ENCODE data around the gene PLCB1. TPM values are rescaled to one million over a fixed set of nuclear protein-coding genes. Genes with fewer than 3 reads are reported as not detected.
A peak's percentile ranks its signal among the peaks of the same experiment; 100 is the strongest.
"Not testable (repeated sequence)": the region's sequence is repeated elsewhere in the genome, so short reads cannot be mapped to it uniquely, and the experiment has no call there.

PLCB1 gene
- total RNA-seq, 1 experiment from 2014 or later, result 16.0 TPM

DNA sequence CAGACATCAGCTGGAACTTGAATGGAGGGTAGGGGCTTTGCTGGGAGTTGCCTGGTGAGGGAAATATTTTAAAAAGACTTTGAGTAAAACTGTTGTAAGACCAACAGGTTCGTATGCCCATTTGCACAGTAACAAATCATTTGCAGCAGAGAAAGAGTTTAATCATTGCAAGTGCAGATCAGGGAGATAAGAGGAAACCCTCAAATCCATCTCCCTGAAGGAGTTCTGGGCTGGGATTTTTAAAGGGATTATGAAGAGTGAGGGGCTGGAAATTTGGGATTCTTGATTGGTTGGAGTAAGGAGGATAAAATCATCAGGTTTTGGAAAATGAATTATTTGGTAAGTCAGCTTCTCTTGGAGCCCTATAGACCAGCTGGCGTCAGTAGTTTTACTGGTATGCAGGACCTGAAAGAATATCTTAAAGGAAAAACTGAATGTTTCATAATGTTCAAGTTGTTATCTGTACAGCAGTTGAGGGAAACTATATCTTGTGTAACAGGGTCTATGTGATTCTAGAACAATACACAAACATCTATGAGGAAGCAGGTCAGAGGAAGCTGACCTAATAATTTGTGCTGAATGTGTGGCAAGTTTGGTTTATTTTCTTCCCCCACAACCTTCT, 295.5 kb downstream of the PLCB1 start:
- H3K4me3 ChIP-seq, result no peak overlapping the region
- H3K9me3 ChIP-seq, result no peaks in the 10 kb centered on the region
- no peak for DNase-seq
- H3K36me3 ChIP-seq, result no peaks in the 10 kb centered on the region
- no peaks in the 10 kb centered on the region for H3K27me3 ChIP-seq

DNA sequence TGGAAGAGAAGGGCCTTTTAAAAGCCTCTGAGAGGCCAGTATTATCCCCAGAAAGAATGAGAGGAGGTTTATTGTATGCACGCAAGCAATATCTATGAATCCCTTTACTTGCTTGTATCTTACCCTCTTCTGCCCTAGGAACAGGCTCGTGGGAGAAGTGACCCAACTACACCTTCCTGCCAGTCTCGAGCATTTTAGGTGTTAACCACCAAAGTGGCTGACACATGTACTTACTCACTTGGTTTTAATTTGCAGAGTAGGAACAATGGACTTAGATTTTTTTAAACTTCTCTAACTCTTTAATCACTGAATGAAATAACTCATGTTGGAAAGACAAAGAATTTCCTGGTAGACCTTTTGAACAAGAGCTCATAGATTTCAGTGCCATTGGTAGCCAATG, 296.9 kb downstream of the PLCB1 start:
- no peaks in the 10 kb centered on the region for H3K36me3 ChIP-seq
- DNase-seq, result no peak
- no peaks in the 10 kb centered on the region for H3K27me3 ChIP-seq
- no peaks in the 10 kb centered on the region for H3K9me3 ChIP-seq
- H3K4me3 ChIP-seq, result no peak overlapping the region

DNA sequence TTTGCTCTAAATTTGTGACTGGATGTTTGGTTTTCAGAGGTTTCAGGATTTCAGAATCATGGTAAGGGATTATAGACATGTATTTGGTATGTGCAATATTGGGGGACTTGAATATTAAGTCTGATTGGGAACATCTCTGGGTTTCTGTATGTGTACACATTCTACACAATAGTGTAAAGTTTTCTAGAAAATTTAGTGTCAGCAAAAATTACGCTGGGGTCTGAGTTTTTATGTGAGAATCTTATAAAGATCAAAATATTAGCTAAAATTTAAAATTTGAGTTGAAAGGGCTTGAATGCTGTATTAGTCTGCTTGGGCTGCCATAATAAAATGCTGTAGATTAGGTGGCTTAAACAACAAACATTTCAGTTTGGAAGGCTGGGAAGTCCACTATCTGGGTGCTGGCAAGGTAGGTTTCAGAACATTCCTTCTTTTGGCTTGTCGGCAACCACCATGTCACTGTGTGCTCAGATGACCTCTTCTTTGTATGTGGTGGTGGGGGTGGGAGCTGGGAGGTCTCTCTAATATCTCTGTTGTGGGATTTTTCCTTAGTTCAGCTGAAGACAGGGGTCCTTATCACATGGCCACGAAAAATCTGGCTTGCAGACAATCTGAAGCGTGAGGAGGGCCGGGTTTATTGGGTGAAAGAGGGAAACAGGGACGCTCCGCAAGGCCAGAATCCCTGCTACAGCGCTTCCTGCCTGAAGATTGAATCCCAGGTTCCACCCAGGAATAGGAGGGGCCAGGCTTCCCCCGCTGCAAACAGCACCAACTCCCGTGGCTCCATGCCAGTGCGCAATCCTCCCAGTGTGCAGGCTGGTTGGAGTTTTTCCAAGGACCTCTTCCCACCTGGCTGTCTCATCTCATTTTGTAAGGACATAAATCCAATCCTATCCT, 299.7 kb downstream of the PLCB1 start:
- no peak overlapping the region for H3K4me3 ChIP-seq
- no peaks in the 10 kb centered on the region for H3K9me3 ChIP-seq
- DNase-seq, result no peak
- no peaks in the 10 kb centered on the region for H3K36me3 ChIP-seq
- no peaks in the 10 kb centered on the region for H3K27me3 ChIP-seq

DNA sequence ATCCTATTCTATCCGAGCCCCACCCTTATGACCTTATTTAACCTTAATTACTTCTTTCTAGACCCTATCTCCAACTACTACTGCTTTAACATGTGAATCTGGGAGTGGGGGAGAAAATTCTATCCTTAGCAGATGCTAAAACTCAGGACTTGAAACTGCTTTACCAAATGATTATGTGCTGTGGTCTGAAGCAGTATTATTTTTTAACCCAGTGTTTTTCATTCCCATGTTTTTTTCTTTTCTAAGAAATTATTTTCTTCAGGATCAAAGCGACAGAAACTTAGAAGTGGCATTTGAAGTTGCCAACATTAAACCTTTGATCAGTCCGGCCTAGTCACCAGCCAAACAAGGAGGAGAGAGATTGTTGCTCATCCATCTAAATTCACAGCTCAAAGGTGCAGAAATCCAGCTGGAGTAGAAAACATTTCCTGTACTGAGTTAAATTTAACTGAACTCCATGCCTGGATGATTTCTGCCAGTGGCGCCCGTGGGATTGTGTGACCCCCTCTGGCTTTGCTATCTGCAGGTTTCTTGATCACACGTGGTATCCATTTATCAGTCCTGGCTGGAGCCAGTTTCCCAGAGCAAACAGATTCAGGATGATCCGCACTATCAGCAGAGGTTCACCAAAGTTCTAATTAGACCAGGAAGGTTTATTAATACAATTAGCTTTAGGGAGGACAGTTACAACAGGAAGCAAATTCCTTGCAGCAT, 300.5 kb downstream of the PLCB1 start:
- no peak for DNase-seq
- Histone ChIP-seq H3K9me3 (no peaks in the 10 kb centered on the region), H3K4me3 (no peak overlapping the region), H3K27me3 (no peaks in the 10 kb centered on the region), H3K36me3 (no peaks in the 10 kb centered on the region)

DNA sequence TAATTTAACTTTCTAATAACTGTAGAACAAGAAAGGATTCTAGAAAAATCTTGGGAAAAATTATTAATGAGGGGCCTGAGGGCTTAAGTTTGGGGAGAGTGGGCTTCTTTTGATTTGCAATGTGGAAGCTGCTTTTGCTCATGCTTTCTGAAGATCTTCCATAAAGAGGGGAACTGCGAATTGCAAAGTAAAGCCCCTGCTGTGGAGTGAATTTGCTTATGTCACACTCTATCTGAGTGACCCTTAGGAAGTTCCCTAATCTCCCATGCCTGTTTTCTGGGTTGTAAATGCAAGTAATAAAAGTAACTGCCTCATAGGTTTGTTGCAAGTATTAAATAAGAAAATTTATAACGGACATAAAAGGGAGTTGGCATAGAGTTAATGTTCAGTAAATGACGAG, 301.2 kb downstream of the PLCB1 start:
- DNase-seq, result no peak
- H3K36me3 ChIP-seq, result no peaks in the 10 kb centered on the region
- no peaks in the 10 kb centered on the region for H3K27me3 ChIP-seq
- no peak overlapping the region for H3K4me3 ChIP-seq
- no peaks in the 10 kb centered on the region for H3K9me3 ChIP-seq

DNA sequence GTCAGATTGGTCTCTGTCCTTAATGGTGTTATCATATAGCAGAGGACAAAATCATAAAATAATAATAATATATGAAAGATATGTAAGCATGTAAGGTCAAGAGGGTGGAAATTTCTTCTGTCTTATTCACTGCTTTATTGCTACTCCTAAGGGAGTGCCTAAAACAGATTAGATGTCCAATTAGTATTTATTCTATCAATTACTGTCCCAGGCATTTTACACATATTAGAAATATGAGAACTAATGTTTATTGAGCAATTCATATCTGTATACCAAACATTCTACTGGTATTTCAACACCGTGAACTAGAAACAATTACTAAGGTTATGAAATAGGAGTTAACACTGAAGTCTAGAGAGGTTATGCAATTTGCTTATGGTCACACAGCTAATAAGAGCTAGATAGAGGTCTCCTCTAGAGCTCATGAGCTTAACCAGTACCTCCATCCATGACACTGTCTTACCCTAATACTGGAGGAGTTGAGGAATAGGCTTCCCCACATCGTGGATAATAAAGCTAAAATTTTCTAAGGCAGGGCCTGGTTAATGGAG, 302.3 kb downstream of the PLCB1 start:
- Histone ChIP-seq H3K9me3 (no peaks in the 10 kb centered on the region), H3K4me3 (no peak overlapping the region), H3K27me3 (no peaks in the 10 kb centered on the region), H3K36me3 (no peaks in the 10 kb centered on the region)
- DNase-seq, result no peak

DNA sequence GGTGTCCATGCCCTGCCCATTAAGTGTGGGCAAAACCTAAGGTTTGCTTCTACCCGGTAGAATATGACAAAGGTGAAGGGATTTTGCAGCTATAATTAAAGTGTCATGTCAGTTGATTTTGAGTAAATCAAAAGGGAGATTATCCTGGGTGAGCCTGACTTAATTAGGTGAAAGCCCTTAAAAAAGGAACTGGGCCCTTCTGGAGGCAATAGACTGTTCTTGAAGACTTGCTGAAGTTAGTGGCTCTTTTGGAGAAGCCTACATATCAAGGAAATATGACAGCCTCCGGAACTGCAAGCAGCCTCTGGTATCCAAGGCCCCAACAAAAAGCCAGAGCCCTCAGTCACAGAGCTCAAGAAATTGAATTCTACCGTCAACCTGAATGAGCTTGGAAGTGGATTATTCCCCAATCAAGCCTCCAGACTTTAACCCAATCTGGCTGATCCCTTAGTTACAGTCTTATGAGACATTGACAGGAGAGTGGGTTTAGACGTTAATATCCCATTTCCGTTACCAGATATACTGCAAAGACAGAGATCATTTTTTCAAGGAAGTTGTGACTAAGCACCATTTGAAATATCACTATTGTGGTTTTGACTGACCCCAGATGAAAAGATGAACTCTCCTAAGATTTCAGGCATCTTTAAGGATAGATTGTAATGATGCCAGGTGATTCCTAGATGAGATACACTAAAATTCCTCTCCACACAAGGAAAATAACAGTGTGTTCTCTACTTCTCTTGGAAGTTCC, 303.4 kb downstream of the PLCB1 start:
- no peak for DNase-seq
- H3K4me3 ChIP-seq, result no peak overlapping the region

DNA sequence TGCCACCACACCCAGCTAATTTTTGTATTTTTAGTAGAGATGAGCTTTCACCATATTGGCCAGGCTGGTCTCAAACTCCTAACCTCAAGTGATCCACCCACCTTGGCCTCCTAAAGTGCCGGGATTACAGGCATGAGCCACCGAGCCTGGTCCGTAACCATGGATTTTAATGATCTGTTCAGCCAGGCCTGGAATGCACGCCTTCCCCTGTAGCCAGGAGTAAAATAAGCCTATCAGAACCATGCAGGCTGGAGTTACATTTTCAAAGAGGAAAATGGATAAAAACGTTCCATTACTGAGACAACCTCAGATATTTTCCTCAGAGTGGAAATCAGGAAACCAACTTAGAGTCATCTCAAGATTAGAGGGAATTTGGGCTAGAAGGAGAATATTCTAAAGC, 304.9 kb downstream of the PLCB1 start:
- not testable (repeated sequence) for DNase-seq, H3K4me3 ChIP-seq, H3K9me3 ChIP-seq, H3K27me3 ChIP-seq, H3K36me3 ChIP-seq

More for the DNA sequence above, 303.4 kb downstream of the PLCB1 start:
- Histone ChIP-seq H3K27me3 (no peaks in the 10 kb centered on the region), H3K9me3 (no peaks in the 10 kb centered on the region), H3K36me3 (no peaks in the 10 kb centered on the region)

DNA sequence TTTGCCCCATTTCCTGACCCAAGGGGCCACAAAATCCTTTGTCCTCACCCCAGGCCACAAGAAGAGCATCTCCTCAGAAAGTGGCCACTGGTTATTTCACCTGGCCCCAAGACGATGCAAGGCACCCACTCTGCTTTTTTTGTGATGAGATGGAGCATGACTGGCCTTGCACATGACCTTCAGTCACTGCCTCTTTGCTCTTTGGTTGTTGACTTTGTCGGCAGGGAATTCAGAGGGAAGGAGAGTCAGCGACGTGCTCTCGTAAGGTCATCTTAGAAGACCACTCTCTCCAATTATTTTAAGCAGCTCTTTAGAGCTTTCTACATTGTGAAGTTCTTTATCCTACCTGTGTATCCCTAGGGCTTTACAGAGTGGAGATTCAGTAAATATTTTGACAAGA, 306.7 kb downstream of the PLCB1 start:
- Histone ChIP-seq H3K4me3 (no peak overlapping the region), H3K36me3 (no peaks in the 10 kb centered on the region), H3K9me3 (no peaks in the 10 kb centered on the region)

DNA sequence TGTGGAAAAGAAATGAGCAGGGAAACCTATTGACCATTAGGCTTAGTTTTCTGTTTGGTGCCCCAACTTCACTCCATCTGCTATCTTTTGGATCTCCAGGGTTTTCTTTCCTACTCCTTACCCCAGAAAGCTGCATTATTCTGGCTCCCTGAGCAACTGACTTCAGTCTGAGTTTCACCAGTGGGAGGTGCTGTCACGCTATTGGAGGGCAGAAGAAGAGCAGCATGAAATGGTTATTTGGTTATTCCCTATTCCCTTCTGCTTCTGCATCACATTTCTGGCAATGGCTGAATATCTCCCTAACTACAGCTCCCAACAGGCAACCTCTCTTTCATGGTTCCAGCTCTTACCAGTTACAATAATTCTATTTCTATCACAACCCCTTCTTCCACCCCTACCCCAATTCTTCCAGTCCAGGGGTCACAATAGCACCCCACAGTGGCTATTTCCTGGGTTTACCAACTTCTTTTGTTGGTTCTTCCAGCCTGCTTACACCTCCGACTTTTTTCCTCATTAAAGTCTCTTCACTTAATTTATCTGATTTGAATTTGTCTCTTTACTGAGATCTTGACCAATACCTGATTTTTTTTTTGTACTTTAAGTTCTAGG, 311.5 kb downstream of the PLCB1 start:
- Histone ChIP-seq H3K27me3 (no peaks in the 10 kb centered on the region), H3K4me3 (no peak overlapping the region), H3K36me3 (no peaks in the 10 kb centered on the region), H3K9me3 (peaks cover 3% of the 10 kb centered on the region; the same call in 1 of the 2 replicates)
- no peak for DNase-seq

More for the DNA sequence above, 306.7 kb downstream of the PLCB1 start:
- no peaks in the 10 kb centered on the region for H3K27me3 ChIP-seq
- DNase-seq, result no peak

DNA sequence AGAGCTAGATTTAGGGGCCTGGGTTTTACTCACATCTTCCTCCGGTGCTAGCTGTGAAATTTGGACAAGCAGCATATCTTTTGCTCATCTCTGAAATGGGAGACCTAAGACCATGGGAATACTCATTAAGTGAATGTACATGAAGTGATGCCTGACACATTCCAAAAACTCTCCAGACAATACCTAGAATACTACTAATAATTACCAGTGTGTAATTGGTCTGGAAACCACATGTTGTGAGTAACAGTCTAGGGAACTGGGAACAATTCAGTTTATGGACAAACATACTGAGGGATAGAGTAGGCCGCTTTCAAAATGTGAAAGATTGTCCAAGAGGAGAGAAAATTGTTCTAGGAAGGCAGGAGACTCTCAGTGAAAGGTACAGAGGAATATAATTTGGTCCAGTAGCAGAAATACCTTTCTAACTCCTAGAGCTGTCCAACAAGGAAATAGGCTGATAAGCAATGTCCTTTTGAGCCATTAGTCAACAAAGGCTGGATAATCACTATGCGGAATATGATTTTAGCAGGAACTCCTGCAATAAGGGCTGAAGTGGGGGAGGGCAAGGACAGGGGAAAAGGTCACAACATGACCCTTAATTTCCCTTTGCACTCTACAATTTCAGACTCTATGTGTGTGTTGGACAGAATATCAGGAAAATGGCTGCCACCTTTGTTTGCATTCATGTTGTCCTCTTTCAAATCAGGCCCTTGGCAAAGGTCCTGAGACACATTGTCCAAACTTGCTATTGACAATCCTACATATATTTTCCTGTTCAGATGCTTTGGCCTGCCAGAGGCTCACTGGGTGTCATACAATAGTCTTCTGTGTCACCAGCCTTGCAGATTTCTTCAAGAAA, 315.4 kb downstream of the PLCB1 start:
- Histone ChIP-seq H3K4me3 (no peak overlapping the region), H3K36me3 (no peaks in the 10 kb centered on the region), H3K27me3 (no peaks in the 10 kb centered on the region), H3K9me3 (peaks cover 3% of the 10 kb centered on the region; the same call in 1 of the 2 replicates)
- no peak for DNase-seq

DNA sequence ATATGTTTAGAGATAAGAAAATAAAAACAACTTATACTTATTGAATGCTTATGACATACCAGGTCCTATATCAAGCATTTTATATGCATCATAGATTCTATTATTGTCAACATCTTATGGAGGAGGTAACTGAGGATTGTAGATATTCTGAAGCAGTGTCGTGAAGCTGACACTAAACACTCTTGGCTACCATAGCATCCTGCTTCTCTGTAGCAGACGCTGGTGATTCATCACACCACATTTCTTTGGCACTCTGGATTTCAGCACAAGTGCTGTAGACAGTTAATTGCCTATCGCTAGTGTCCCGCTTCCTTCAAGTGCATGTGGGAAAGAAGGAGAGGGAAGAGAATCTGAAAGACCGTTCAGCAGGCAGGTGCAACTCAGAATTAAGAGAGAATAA, 317.1 kb downstream of the PLCB1 start:
- Histone ChIP-seq H3K36me3 (no peaks in the 10 kb centered on the region), H3K9me3 (peaks cover 3% of the 10 kb centered on the region; the same call in 1 of the 2 replicates), H3K27me3 (no peaks in the 10 kb centered on the region), H3K4me3 (no peak overlapping the region)
- peak; percentile 63 for DNase-seq

DNA sequence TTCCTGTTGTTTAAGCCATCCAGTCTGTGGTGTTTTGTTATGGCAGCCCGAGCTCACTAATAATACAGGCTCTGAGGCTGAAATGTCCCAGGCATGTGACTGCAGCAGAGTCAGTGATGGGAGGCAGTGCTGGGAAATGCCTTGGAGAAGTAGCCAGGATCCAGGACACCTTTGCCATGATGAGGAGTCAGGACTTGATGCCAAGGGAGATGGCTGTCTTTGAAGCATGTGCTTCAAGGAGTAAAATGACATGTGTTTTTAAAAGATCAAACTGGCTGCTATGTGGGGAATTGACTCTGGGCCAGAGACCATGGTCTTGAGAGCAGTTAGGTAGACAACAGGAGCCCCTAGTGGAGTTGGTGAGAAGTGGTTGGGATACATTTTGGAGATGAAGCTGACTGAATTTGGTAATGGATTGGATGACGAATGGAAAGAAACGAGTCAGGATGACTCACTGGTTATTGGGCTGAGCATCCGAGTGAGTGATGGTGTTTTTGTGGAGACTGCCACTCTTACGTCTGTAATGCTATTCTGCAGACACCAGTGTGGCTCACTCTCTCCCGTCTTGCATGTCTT, 322.2 kb downstream of the PLCB1 start:
- peak; percentile 81 for DNase-seq
- Histone ChIP-seq H3K4me3 (no peak overlapping the region), H3K27me3 (no peaks in the 10 kb centered on the region), H3K9me3 (no peaks in the 10 kb centered on the region), H3K36me3 (no peaks in the 10 kb centered on the region)

DNA sequence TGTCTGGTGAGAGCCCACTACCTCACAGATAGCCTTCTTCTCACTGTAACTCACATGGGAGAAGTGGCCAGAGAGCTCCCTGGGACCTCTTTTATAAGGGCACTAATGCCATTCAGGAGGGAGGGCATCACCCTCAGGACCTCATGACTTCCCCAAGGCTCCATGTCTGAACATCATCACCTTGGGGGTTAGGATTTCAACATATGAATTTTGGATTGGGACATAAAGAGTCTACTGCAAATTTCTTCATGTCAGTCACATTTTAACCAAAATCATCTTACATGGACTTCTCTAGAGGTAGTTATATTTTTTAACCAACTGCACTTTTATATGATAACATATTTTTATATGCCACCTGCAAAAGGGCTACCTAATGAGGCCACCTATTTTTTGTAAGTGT, 324.7 kb downstream of the PLCB1 start:
- Histone ChIP-seq H3K4me3 (no peak overlapping the region), H3K9me3 (no peaks in the 10 kb centered on the region), H3K36me3 (no peaks in the 10 kb centered on the region), H3K27me3 (no peaks in the 10 kb centered on the region)
- DNase-seq, result no peak

DNA sequence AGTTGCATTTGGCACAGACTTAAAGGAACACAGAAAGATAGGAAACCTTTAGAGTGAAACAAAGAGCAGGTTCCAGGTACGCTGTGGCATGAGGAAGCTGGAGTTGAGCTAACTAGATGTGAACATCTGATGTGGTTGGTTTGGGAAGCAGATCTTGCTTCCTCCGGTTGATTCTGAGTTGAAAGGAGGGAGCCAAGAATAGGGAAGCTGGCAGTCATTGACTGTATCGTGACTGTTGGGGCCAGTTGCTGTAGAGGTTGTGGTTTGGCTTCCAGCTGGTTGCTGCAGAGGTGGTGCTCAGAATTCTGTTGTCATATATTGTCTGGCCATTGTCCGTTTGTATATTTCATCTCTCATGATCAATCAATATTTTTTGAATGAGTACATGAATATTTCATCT, 325.9 kb downstream of the PLCB1 start:
- no peaks in the 10 kb centered on the region for H3K36me3 ChIP-seq
- H3K4me3 ChIP-seq, result no peak overlapping the region
- no peaks in the 10 kb centered on the region for H3K27me3 ChIP-seq
- H3K9me3 ChIP-seq, result no peaks in the 10 kb centered on the region
- DNase-seq, result no peak

Data from MG63 (cell line).